ENCODE measurements around the gene MOCS1. TPM values are rescaled to one million over a fixed set of nuclear protein-coding genes. Genes with fewer than 3 reads are reported as not detected.
"Not testable (repeated sequence)": the region's sequence is repeated elsewhere in the genome, so short reads cannot be mapped to it uniquely, and the experiment has no call there.

MOCS1 gene
- total RNA-seq: not detected

GRCh38 chr6:39934131-39934757 lies at the start of gene MOCS1:
TSS of gene MOCS1 (minus strand) at chr6:39934462. CDS start at chr6:39934417, 45 bp downstream.
- Mint-ChIP-seq H3K9me3 (no peaks in the 10 kb centered on the region), H3K36me3 (ENCODE audit: low read depth) (no peaks in the 10 kb centered on the region), H3K4me1 (no peaks in the 10 kb centered on the region), H3K27ac (no peak within 1 kb of the TSS), H3K4me3 (no peak within 1 kb of the TSS), H3K27me3 (peaks cover 14% of the 10 kb centered on the region)
- DNase-seq: no peak
- POLR2A ChIA-PET: no interaction called here
- CTCF ChIA-PET: no interaction called here

- Mint-ChIP-seq H3K4me1 (no peaks in the 10 kb centered on the region), H3K4me3 (no peak overlapping the region), H3K36me3 (ENCODE audit: low read depth) (no peaks in the 10 kb centered on the region), H3K9me3 (no peaks in the 10 kb centered on the region), H3K27ac (no peak overlapping the region), H3K27me3 (no peaks in the 10 kb centered on the region)
- CTCF ChIA-PET: no interaction called here
- no peak for DNase-seq
- POLR2A ChIA-PET: no interaction called here
These were observed 49.8 kb upstream of the MOCS1 start for GRCh38 chr6:39984051-39984450.

GRCh38 chr6:39983193-39983592 lies 48.9 kb upstream of the MOCS1 start:
- Mint-ChIP-seq H3K4me1 (no peaks in the 10 kb centered on the region), H3K27me3 (no peaks in the 10 kb centered on the region), H3K4me3 (no peak overlapping the region), H3K36me3 (ENCODE audit: low read depth) (no peaks in the 10 kb centered on the region), H3K9me3 (no peaks in the 10 kb centered on the region), H3K27ac (no peak overlapping the region)
- ChIA-PET POLR2A (no interaction called here), CTCF (no interaction called here)
- no peak for DNase-seq

- ChIA-PET CTCF (no interaction called here), POLR2A (no interaction called here)
- Mint-ChIP-seq H3K27ac (no peak overlapping the region), H3K4me3 (no peak overlapping the region), H3K36me3 (ENCODE audit: low read depth) (no peaks in the 10 kb centered on the region), H3K27me3 (no peaks in the 10 kb centered on the region), H3K9me3 (no peaks in the 10 kb centered on the region), H3K4me1 (no peaks in the 10 kb centered on the region)
- no peak for DNase-seq
These were observed 48.5 kb upstream of the MOCS1 start for GRCh38 chr6:39982720-39983119.

GRCh38 chr6:39980839-39981580 lies 46.7 kb upstream of the MOCS1 start:
- no peaks in the 10 kb centered on the region for H3K4me1 Mint-ChIP-seq
- no peak overlapping the region for H3K4me3 Mint-ChIP-seq
- POLR2A ChIA-PET: no interaction called here
- no peak for DNase-seq
- CTCF ChIA-PET: no interaction called here
- H3K27ac Mint-ChIP-seq: no peak overlapping the region
- no peaks in the 10 kb centered on the region for H3K27me3 Mint-ChIP-seq
- no peaks in the 10 kb centered on the region for H3K9me3 Mint-ChIP-seq
- no peaks in the 10 kb centered on the region for H3K36me3 Mint-ChIP-seq (ENCODE audit: low read depth)

GRCh38 chr6:39979461-39980328 lies 45.4 kb upstream of the MOCS1 start:
- H3K27ac Mint-ChIP-seq: no peak overlapping the region
- DNase-seq: no peak
- ChIA-PET POLR2A (no interaction called here), CTCF (no interaction called here)
- H3K4me3 Mint-ChIP-seq: no peak overlapping the region
- no peaks in the 10 kb centered on the region for H3K4me1 Mint-ChIP-seq
- H3K36me3 Mint-ChIP-seq (ENCODE audit: low read depth): no peaks in the 10 kb centered on the region
- H3K27me3 Mint-ChIP-seq: no peaks in the 10 kb centered on the region
- H3K9me3 Mint-ChIP-seq: no peaks in the 10 kb centered on the region

- Mint-ChIP-seq H3K27me3 (no peaks in the 10 kb centered on the region), H3K27ac (no peak overlapping the region), H3K9me3 (no peaks in the 10 kb centered on the region), H3K4me1 (no peaks in the 10 kb centered on the region), H3K36me3 (ENCODE audit: low read depth) (no peaks in the 10 kb centered on the region), H3K4me3 (no peak overlapping the region)
- ChIA-PET POLR2A (no interaction called here), CTCF (no interaction called here)
- DNase-seq: no peak
These were observed 44.0 kb upstream of the MOCS1 start for GRCh38 chr6:39978240-39978639.

- ChIA-PET CTCF (no interaction called here), POLR2A (no interaction called here)
- no peaks in the 10 kb centered on the region for H3K36me3 Mint-ChIP-seq (ENCODE audit: low read depth)
- DNase-seq: no peak
- H3K9me3 Mint-ChIP-seq: no peaks in the 10 kb centered on the region
- H3K27ac Mint-ChIP-seq: no peak overlapping the region
- no peaks in the 10 kb centered on the region for H3K27me3 Mint-ChIP-seq
- H3K4me3 Mint-ChIP-seq: no peak overlapping the region
- H3K4me1 Mint-ChIP-seq: no peaks in the 10 kb centered on the region
These were observed 39.4 kb upstream of the MOCS1 start for GRCh38 chr6:39973661-39974060.

- H3K4me3 Mint-ChIP-seq; DNase-seq; H3K4me1 Mint-ChIP-seq; H3K36me3 Mint-ChIP-seq (ENCODE audit: low read depth); CTCF ChIA-PET; H3K9me3 Mint-ChIP-seq; H3K27me3 Mint-ChIP-seq; H3K27ac Mint-ChIP-seq; POLR2A ChIA-PET: not testable (repeated sequence)
These were observed 38.5 kb upstream of the MOCS1 start for GRCh38 chr6:39972717-39973116.

- H3K4me1 Mint-ChIP-seq, POLR2A ChIA-PET, H3K27me3 Mint-ChIP-seq: not testable (repeated sequence)
These were observed 36.9 kb upstream of the MOCS1 start for GRCh38 chr6:39971131-39971530.

GRCh38 chr6:39965751-39966150 lies 31.5 kb upstream of the MOCS1 start:
- POLR2A ChIA-PET: no interaction called here
- no peak for DNase-seq
- H3K27ac Mint-ChIP-seq: no peak overlapping the region
- H3K4me1 Mint-ChIP-seq: no peaks in the 10 kb centered on the region
- peaks cover 3% of the 10 kb centered on the region for H3K27me3 Mint-ChIP-seq
- no peaks in the 10 kb centered on the region for H3K9me3 Mint-ChIP-seq
- CTCF ChIA-PET: no interaction called here
- H3K36me3 Mint-ChIP-seq (ENCODE audit: low read depth): no peaks in the 10 kb centered on the region
- H3K4me3 Mint-ChIP-seq: no peak overlapping the region

More at GRCh38 chr6:39971131-39971530, 36.9 kb upstream of the MOCS1 start:
- H3K9me3 Mint-ChIP-seq; DNase-seq; H3K4me3 Mint-ChIP-seq; H3K36me3 Mint-ChIP-seq (ENCODE audit: low read depth); H3K27ac Mint-ChIP-seq; CTCF ChIA-PET: not testable (repeated sequence)

GRCh38 chr6:39964530-39964929 lies 30.3 kb upstream of the MOCS1 start:
- CTCF ChIA-PET: no interaction called here
- POLR2A ChIA-PET: no interaction called here
- DNase-seq: no peak
- H3K27ac Mint-ChIP-seq: no peak overlapping the region
- no peak overlapping the region for H3K4me3 Mint-ChIP-seq
- H3K4me1 Mint-ChIP-seq: no peaks in the 10 kb centered on the region
- peaks cover 3% of the 10 kb centered on the region for H3K27me3 Mint-ChIP-seq
- H3K36me3 Mint-ChIP-seq (ENCODE audit: low read depth): no peaks in the 10 kb centered on the region
- no peaks in the 10 kb centered on the region for H3K9me3 Mint-ChIP-seq

GRCh38 chr6:39964094-39964493 lies 29.8 kb upstream of the MOCS1 start:
- CTCF ChIA-PET: no interaction called here
- no peaks in the 10 kb centered on the region for H3K4me1 Mint-ChIP-seq
- H3K4me3 Mint-ChIP-seq: no peak overlapping the region
- POLR2A ChIA-PET: no interaction called here
- no peaks in the 10 kb centered on the region for H3K36me3 Mint-ChIP-seq (ENCODE audit: low read depth)
- H3K27ac Mint-ChIP-seq: no peak overlapping the region
- no peaks in the 10 kb centered on the region for H3K9me3 Mint-ChIP-seq
- peaks cover 3% of the 10 kb centered on the region for H3K27me3 Mint-ChIP-seq
- DNase-seq: no peak

- ChIA-PET CTCF (no interaction called here), POLR2A (no interaction called here)
- H3K4me3 Mint-ChIP-seq: no peak overlapping the region
These were observed 28.6 kb upstream of the MOCS1 start for GRCh38 chr6:39962831-39963230.

More at GRCh38 chr6:39962831-39963230, 28.6 kb upstream of the MOCS1 start:
- peaks cover 3% of the 10 kb centered on the region for H3K27me3 Mint-ChIP-seq
- no peak overlapping the region for H3K27ac Mint-ChIP-seq
- no peaks in the 10 kb centered on the region for H3K9me3 Mint-ChIP-seq
- DNase-seq: no peak
- no peaks in the 10 kb centered on the region for H3K36me3 Mint-ChIP-seq (ENCODE audit: low read depth)
- no peaks in the 10 kb centered on the region for H3K4me1 Mint-ChIP-seq

Data from activated CD4-positive, alpha-beta memory T cell treated with anti-CD3 and anti-CD28 coated beads, Interleukin-2, amount 10 ng/mL, durations not matched to agents 7 days and 5 days (primary cell).